GM23248 (cell line): ENCODE data around the gene STARD7.

Experiments
- EZH2 ChIP-seq: fragments of 200-600 bp; sonication (generic); IDR thresholded peaks from 2 replicates; pipeline ENCODE4 v1.6.1; 2018; ENCODE audit warnings: antibody characterized with exemption, mild to moderate bottlenecking; ENCODE audit not compliant: insufficient read depth, poor library complexity, severe bottlenecking
- EZH2phosphoT487 ChIP-seq: fragments of 200-600 bp; sonication (generic); IDR thresholded peaks from 2 replicates; pipeline ENCODE4 v1.6.1; 2018; ENCODE audit warnings: antibody characterized with exemption, moderate library complexity, mild to moderate bottlenecking, low read depth; ENCODE audit not compliant: insufficient read depth

- TF ChIP-seq EZH2, result no peak
- no peak for TF ChIP-seq EZH2phosphoT487
Measured at GRCh38 chr2:96180002-96180401, 28.6 kb downstream of the STARD7 start.
